H1 (cell line): Measurements from ENCODE around the gene CD300LG. TPM values are rescaled to one million over a fixed set of nuclear protein-coding genes. Genes with fewer than 3 reads are reported as not detected.

ENCODE experiments used
- CBX8 ChIP-seq: fragments of 300-800, 300-1000 bp; sonication (generic); IDR thresholded peaks from 2 replicates; pipeline ENCODE4 v1.7.1; 2016; ENCODE audit warnings: low read depth, low read length, borderline replicate concordance
- CREB1 ChIP-seq: IDR thresholded peaks from 2 replicates; pipeline ENCODE4 v1.6.1; 2012; ENCODE audit warnings: inconsistent platforms
- E2F6 ChIP-seq: IDR thresholded peaks from 2 replicates; pipeline ENCODE4 v1.6.1; 2012; ENCODE audit warnings: inconsistent platforms
- EGR1 ChIP-seq: IDR thresholded peaks from 2 replicates; pipeline ENCODE4 v1.6.1; 2011; ENCODE audit warnings: low read depth, low read length, borderline replicate concordance
- FOSL1 ChIP-seq: IDR thresholded peaks from 2 replicates; pipeline ENCODE4 v1.6.1; 2011; ENCODE audit warnings: mild to moderate bottlenecking, low read depth, low read length, moderate library complexity; ENCODE audit not compliant: insufficient read depth
- HDAC2 ChIP-seq, 2 experiments: fragments of 300-600 bp in 1 of 2; sonication (generic) in 1 of 2; IDR thresholded peaks; 2 replicates each; pipeline ENCODE4 v1.6.1; 2011 to 2012; ENCODE audit warnings: low read depth in 2 of 2, low read length in 2 of 2, mild to moderate bottlenecking in 2 of 2, moderate library complexity in 2 of 2, borderline replicate concordance in 1 of 2, inconsistent platforms in 1 of 2
- KDM1A ChIP-seq: fragments of 200-600, 300-600 bp; sonication (generic); IDR thresholded peaks from 2 replicates; pipeline ENCODE4 v1.7.1; 2016; ENCODE audit warnings: mild to moderate bottlenecking, low read length, borderline replicate concordance
- KDM4A ChIP-seq: IDR thresholded peaks from one replicate; pipeline ENCODE4 v1.7.1; 2012; ENCODE audit warnings: low read depth, mild to moderate bottlenecking, moderate library complexity, low read length, inconsistent platforms; ENCODE audit not compliant: severe bottlenecking
- KDM5A ChIP-seq: fragments of 200-600 bp; IDR thresholded peaks from 2 replicates; pipeline ENCODE4 v1.7.1; 2012; ENCODE audit warnings: mild to moderate bottlenecking, low read length, inconsistent platforms, mixed read lengths
- POLR2A ChIP-seq, 2 experiments: IDR thresholded peaks; 1 replicate in 1 of 2; 2 replicates in 1 of 2; pipeline ENCODE4 v1.6.1; 2011; ENCODE audit warnings: low read depth in 2 of 2, low read length in 2 of 2, mild to moderate bottlenecking in 2 of 2; ENCODE audit errors: control extremely low read depth in 1 of 2
- POLR2AphosphoS5 ChIP-seq: IDR thresholded peaks from 2 replicates; pipeline ENCODE4 v1.6.1; 2011; ENCODE audit warnings: low read depth, low read length
- SAP30 ChIP-seq: fragments of 300-600 bp; sonication (generic); IDR thresholded peaks from 2 replicates; pipeline ENCODE4 v1.7.1; 2012; ENCODE audit warnings: low read length, moderate library complexity, mild to moderate bottlenecking, inconsistent platforms; ENCODE audit not compliant: insufficient read depth, insufficient replicate concordance
- SIN3A ChIP-seq, 2 experiments: IDR thresholded peaks in 1 of 2; conservative IDR thresholded peaks in 1 of 2; 2 replicates each; pipeline ENCODE4 v1.6.1; 2011 to 2012; ENCODE audit warnings: low read length in 2 of 2, improper control_type of control experiment in 1 of 2, low read depth in 1 of 2, mild to moderate bottlenecking in 1 of 2
- SIRT6 ChIP-seq: IDR thresholded peaks from one replicate; pipeline ENCODE4 v1.7.1; 2012; ENCODE audit warnings: low read length, inconsistent platforms
- SP4 ChIP-seq: IDR thresholded peaks from 2 replicates; pipeline ENCODE4 v1.6.1; 2012; ENCODE audit warnings: low read length, inconsistent platforms
- YY1 ChIP-seq: IDR thresholded peaks from 2 replicates; pipeline ENCODE4 v1.6.1; 2011; ENCODE audit warnings: low read depth, mild to moderate bottlenecking, low read length
- polyA plus RNA-seq, 7 experiments: library from polyadenylated mRNA; depleted of rRNA in 3 of 7; stranded (reverse) in 5 of 7; unstranded in 2 of 7; fragments of >200 nt in 5 of 7; fragments of 200-250 nt in 2 of 7; gene quantifications; 1 replicate in 5 of 7; 2 replicates in 1 of 7; 4 replicates in 1 of 7; pipeline versions ENCODE4 v1.2.1 to v1.2.3, GENCODE V29; 2011 to 2013; ENCODE audit warnings: missing spikeins in 2 of 7, mixed read lengths in 2 of 7
- total RNA-seq: library from RNA; stranded (reverse); fragmentation: NEBNext Ultra II Directional; extraction: Animal tissue kit (Norgen Biotek cat#: 25700); gene quantifications from 2 replicates; pipeline ENCODE4 v1.2.1, GENCODE V29; 2021

CD300LG gene
- total and polyA plus RNA-seq, 2 of the 8 experiments (the other 6 are each of a cell fraction or from before 2014, with no cell fraction given), result 0.06 TPM; not detected in 1

DNA sequence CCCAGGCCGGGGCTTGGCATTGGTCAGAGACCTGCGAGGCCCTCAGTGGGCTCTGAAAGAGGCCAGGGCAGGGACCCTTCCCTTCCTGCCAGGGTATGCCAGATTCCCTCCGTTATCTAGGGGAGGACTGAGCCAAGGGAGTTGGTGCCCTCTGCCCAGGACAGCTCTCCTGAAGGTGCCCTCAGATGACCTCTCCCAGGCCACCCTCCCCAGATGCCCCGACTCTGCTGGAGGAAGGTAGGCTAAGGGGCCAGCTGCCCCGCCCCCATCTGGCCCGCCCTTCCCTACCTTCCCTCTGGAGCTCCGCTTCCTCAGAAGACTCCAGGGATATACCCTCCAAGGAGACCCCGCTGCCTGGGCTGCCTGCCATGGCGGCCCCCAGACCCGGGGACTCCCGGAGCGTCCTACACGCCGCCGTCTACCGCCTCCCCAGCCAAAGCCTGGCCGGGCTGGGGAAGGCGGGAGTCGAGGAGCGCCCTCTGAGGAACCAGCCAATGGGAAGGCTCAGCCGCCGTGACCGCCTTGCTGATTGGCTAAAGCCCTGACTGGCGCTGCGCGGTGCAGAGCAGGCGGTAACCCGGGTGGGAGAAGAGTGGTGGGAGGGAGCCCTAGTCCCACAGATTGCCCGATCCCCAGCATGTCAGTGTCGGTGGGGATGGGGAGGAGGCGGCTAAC is 53.3 kb downstream of the CD300LG start (continued):
- TF ChIP-seq SIRT6, result no peak
- no peak for TF ChIP-seq KDM1A
- no peak for TF ChIP-seq SP4
- TF ChIP-seq POLR2AphosphoS5, result no peak
- TF ChIP-seq KDM4A, result peak; percentile 76
- TF ChIP-seq KDM5A, result no peak
- no peak for TF ChIP-seq EGR1
- TF ChIP-seq E2F6, result peak; percentile 97
- TF ChIP-seq POLR2A (IDR thresholded peaks at IDR 0.05; ENCODE audit: control extremely low read depth in 1 of 2, low read depth in 2 of 2, low read length in 2 of 2), result no peak
- 0 out of 4 replicates have a peak, but pooled peaks of 1 of the 2 experiments have one; percentile 21 for TF ChIP-seq SIN3A (conservative IDR thresholded peaks at IDR 0.05 in 1 of 2, IDR thresholded peaks at IDR 0.05 in 1 of 2; ENCODE audit: low read depth in 1 of 2, low read length in 2 of 2)
- TF ChIP-seq HDAC2 (IDR thresholded peaks at IDR 0.05; ENCODE audit: borderline replicate concordance in 1 of 2, low read depth in 2 of 2, low read length in 2 of 2), result 0 out of 4 replicates have a peak, but pooled peaks of 1 of the 2 experiments have one; percentile 41
- TF ChIP-seq FOSL1, result no peak
- no peak for TF ChIP-seq YY1
- TF ChIP-seq SAP30, result no peak
- TF ChIP-seq CBX8, result no peak
- no peak for TF ChIP-seq CREB1
